DND-41 (cell line): ENCODE results near the gene TBC1D32.

Experiments
- ATAC-seq: fragments of 200-7000 bp; cut with Tn5 transposase; 3 replicates; pipeline ENCODE4 v1.9.1; 2021; ENCODE audit warnings: low read depth; ENCODE audit not compliant: insufficient read depth
- DNase-seq: peaks from one replicate; pipeline ENCODE4 v3.0.0-alpha.2; 2020
- H2AFZ ChIP-seq: 2 replicates; pipeline ENCODE4 v1.6.0; 2012; ENCODE audit warnings: low read depth, low read length
- H3K27ac ChIP-seq: 2 replicates; pipeline ENCODE4 v1.5.1; 2012; ENCODE audit warnings: low read length, inconsistent platforms
- H3K27me3 ChIP-seq: fragments of 200-600 bp; sonication (generic); 2 replicates; pipeline ENCODE4 v1.6.0; 2012; ENCODE audit warnings: low read length, mild to moderate bottlenecking, inconsistent platforms; ENCODE audit not compliant: insufficient read depth, poor library complexity
- H3K36me3 ChIP-seq: 2 replicates; pipeline ENCODE4 v1.5.1; 2012; ENCODE audit warnings: low read length, inconsistent platforms; ENCODE audit not compliant: insufficient read depth
- H3K4me1 ChIP-seq: 2 replicates; pipeline ENCODE4 v1.5.1; 2012; ENCODE audit warnings: mild to moderate bottlenecking, low read length; ENCODE audit not compliant: insufficient read depth
- H3K4me2 ChIP-seq: 2 replicates; pipeline ENCODE4 v1.6.0; 2012; ENCODE audit warnings: mild to moderate bottlenecking, moderate library complexity, low read length, inconsistent platforms; ENCODE audit not compliant: insufficient read depth
- H3K4me3 ChIP-seq, 2 experiments: fragments of 200-600 bp in 1 of 2; shearing (Covaris generic) in 1 of 2; 2 replicates each; pipeline ENCODE4 v1.5.1; 2012 to 2016; ENCODE audit warnings: inconsistent platforms in 2 of 2, low read length in 2 of 2, mild to moderate bottlenecking in 2 of 2, low read depth in 1 of 2, moderate library complexity in 1 of 2
- H3K79me2 ChIP-seq: 2 replicates; pipeline ENCODE4 v1.6.0; 2012; ENCODE audit warnings: low read length, inconsistent platforms; ENCODE audit not compliant: insufficient read depth
- H3K9ac ChIP-seq: 2 replicates; pipeline ENCODE4 v1.6.0; 2012; ENCODE audit warnings: low read depth, mild to moderate bottlenecking, inconsistent platforms, low read length, moderate library complexity
- H3K9me3 ChIP-seq: 2 replicates; pipeline ENCODE4 v1.5.1; 2012; ENCODE audit warnings: low read length, moderate library complexity, mild to moderate bottlenecking, inconsistent platforms; ENCODE audit not compliant: insufficient read depth, severe bottlenecking
- H4K20me1 ChIP-seq: 2 replicates; pipeline ENCODE4 v1.6.0; 2012; ENCODE audit warnings: low read length; ENCODE audit not compliant: insufficient read depth
- CTCF ChIP-seq: IDR thresholded peaks from 2 replicates; pipeline ENCODE4 v1.5.1; 2012; ENCODE audit warnings: borderline replicate concordance, low read length, moderate library complexity, mild to moderate bottlenecking; ENCODE audit not compliant: poor library complexity, severe bottlenecking; ENCODE audit errors: extremely low read depth
- EZH2 ChIP-seq: IDR thresholded peaks from 3 replicates; pipeline ENCODE4 v1.6.1; 2012; ENCODE audit warnings: borderline replicate concordance, low read depth, mild to moderate bottlenecking, moderate library complexity, low read length, inconsistent platforms; ENCODE audit not compliant: severe bottlenecking

Gene TBC1D32

GRCh38 chr6:121032268-121033006 is 301.8 kb downstream of the TBC1D32 start:
- Histone ChIP-seq H2AFZ (no peak overlapping the region), H3K4me3 (no peak overlapping the region), H3K4me2 (no peak overlapping the region), H3K36me3 (no peaks in the 10 kb centered on the region), H3K4me1 (no peaks in the 10 kb centered on the region), H3K27ac (no peak overlapping the region), H3K27me3 (no peaks in the 10 kb centered on the region), H3K9me3 (no peaks in the 10 kb centered on the region), H3K9ac (no peak overlapping the region), H4K20me1 (no peaks in the 10 kb centered on the region), H3K79me2 (no peaks in the 10 kb centered on the region)
- no peak for TF ChIP-seq CTCF
- TF ChIP-seq EZH2 = no peak
- no peak for DNase-seq
- ATAC-seq = no peak
